ENCODE results near the gene CTF1.
A peak's percentile ranks its signal among the peaks of the same experiment; 100 is the strongest.

CTF1 gene

GRCh38 chr16:30901201-30902028 lies 5.0 kb downstream of the CTF1 start:
- H3K36me3 ChIP-seq (ENCODE audit: insufficient read depth, low read length), result no peaks in the 10 kb centered on the region
- H3K9ac ChIP-seq (ENCODE audit: low read depth, low read length), result peak overlapping the region; percentile 89
- peak overlapping the region; percentile 75 for H3K4me3 ChIP-seq (ENCODE audit: low read length)
- peaks cover 24% of the 10 kb centered on the region for H3K4me1 ChIP-seq (ENCODE audit: control insufficient read depth, insufficient read depth, low read length)
- H3K27me3 ChIP-seq (ENCODE audit: control insufficient read depth, insufficient read depth, low read length), result no peaks in the 10 kb centered on the region
- H3K9me3 ChIP-seq (replicated peaks; ENCODE audit: low read length), result no peaks in the 10 kb centered on the region
- peak overlapping the region; percentile 72 for H3K4me2 ChIP-seq (ENCODE audit: low read length)

DNA sequence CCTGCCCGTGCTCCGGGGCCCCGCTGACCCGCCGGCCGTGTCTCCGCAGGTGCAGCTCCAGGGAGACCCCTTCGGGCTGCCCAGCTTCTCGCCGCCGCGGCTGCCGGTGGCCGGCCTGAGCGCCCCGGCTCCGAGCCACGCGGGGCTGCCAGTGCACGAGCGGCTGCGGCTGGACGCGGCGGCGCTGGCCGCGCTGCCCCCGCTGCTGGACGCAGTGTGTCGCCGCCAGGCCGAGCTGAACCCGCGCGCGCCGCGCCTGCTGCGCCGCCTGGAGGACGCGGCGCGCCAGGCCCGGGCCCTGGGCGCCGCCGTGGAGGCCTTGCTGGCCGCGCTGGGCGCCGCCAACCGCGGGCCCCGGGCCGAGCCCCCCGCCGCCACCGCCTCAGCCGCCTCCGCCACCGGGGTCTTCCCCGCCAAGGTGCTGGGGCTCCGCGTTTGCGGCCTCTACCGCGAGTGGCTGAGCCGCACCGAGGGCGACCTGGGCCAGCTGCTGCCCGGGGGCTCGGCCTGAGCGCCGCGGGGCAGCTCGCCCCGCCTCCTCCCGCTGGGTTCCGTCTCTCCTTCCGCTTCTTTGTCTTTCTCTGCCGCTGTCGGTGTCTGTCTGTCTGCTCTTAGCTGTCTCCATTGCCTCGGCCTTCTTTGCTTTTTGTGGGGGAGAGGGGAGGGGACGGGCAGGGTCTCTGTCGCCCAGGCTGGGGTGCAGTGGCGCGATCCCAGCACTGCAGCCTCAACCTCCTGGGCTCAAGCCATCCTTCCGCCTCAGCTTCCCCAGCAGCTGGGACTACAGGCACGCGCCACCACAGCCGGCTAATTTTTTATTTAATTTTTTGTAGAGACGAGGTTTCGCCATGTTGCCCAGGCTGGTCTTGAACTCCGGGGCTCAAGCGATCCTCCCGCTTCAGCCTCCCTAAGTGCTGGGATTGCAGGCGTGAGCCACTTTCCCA lies 5.9 kb downstream of the CTF1 start:
- Histone ChIP-seq H3K9me3 (replicated peaks; ENCODE audit: low read length) (no peaks in the 10 kb centered on the region), H3K9ac (ENCODE audit: low read depth, low read length) (peak overlapping the region; percentile 89), H3K4me3 (ENCODE audit: low read length) (peak overlapping the region; percentile 75), H3K4me1 (ENCODE audit: control insufficient read depth, insufficient read depth, low read length) (peaks cover 17% of the 10 kb centered on the region), H3K36me3 (ENCODE audit: insufficient read depth, low read length) (no peaks in the 10 kb centered on the region), H3K27me3 (ENCODE audit: control insufficient read depth, insufficient read depth, low read length) (no peaks in the 10 kb centered on the region), H3K4me2 (ENCODE audit: low read length) (peak overlapping the region; percentile 72)

- peaks cover 15% of the 10 kb centered on the region for H3K4me1 ChIP-seq (ENCODE audit: control insufficient read depth, insufficient read depth, low read length)
- H3K4me3 ChIP-seq (ENCODE audit: low read length), result no peak overlapping the region
- H3K9me3 ChIP-seq (replicated peaks; ENCODE audit: low read length), result no peaks in the 10 kb centered on the region
- no peaks in the 10 kb centered on the region for H3K27me3 ChIP-seq (ENCODE audit: control insufficient read depth, insufficient read depth, low read length)
- H3K9ac ChIP-seq (ENCODE audit: low read depth, low read length), result no peak overlapping the region
- peak overlapping the region; percentile 72 for H3K4me2 ChIP-seq (ENCODE audit: low read length)
- H3K36me3 ChIP-seq (ENCODE audit: insufficient read depth, low read length), result no peaks in the 10 kb centered on the region
Measured at GRCh38 chr16:30903002-30903401, 6.6 kb downstream of the CTF1 start.

DNA sequence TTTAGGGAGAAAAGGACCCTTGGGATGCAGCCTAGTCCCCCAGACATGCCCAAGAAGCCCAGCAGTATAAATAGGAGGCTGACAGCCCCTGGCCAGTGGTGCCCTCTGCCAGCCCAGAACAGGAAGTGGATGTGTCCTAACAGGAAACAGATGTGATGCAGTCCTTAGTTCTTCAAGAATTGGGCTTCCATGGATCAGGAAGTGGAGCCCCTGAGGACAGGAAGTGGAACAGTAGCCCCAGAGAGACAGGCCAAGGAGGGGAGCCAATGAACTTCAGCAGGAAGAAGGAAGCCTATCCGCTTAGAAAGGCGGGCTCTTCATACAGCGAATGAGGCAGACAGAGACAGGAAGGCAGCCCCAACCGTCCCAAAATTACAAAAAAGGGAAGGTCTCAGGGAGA lies 7.2 kb downstream of the CTF1 start:
- no peaks in the 10 kb centered on the region for H3K27me3 ChIP-seq (ENCODE audit: control insufficient read depth, insufficient read depth, low read length)
- H3K4me3 ChIP-seq (ENCODE audit: low read length), result no peak overlapping the region
- peaks cover 15% of the 10 kb centered on the region for H3K4me1 ChIP-seq (ENCODE audit: control insufficient read depth, insufficient read depth, low read length)
- no peak overlapping the region for H3K4me2 ChIP-seq (ENCODE audit: low read length)
- no peaks in the 10 kb centered on the region for H3K9me3 ChIP-seq (replicated peaks; ENCODE audit: low read length)
- H3K9ac ChIP-seq (ENCODE audit: low read depth, low read length), result no peak overlapping the region
- H3K36me3 ChIP-seq (ENCODE audit: insufficient read depth, low read length), result no peaks in the 10 kb centered on the region

DNA sequence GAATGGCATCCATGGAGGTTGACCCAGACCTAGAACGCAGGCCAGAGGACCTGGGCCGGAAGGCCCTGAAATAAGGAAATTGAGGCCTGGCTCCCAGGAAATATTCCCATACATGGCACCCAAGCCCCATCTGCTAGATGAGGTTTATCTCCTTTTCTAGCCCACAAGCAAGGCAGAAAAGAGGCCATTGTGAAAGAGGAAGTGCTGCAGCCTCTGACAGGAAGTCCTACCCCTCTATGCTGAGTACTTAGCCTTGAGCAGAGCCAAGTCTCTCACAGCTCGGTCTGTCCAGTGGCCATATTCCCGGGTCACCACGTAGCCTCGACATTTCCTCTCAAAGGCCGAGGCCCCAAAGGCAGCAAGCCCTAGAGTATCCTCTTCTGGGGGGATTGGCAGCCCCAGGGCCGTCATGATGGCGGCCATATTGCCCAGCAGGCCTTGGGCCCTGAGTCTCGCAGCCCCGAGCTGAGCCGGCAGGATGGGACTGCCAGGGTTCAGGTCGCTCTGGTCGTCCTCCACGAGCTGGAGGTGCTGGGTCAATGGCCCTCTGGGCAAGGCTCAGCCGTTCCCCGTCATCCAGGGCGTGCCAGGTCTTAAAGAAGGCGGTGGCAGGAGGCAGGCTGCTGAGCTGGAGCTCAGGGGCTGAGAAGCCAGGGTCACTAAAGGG lies 7.8 kb downstream of the CTF1 start:
- no peak overlapping the region for H3K9ac ChIP-seq (ENCODE audit: low read depth, low read length)

DNA sequence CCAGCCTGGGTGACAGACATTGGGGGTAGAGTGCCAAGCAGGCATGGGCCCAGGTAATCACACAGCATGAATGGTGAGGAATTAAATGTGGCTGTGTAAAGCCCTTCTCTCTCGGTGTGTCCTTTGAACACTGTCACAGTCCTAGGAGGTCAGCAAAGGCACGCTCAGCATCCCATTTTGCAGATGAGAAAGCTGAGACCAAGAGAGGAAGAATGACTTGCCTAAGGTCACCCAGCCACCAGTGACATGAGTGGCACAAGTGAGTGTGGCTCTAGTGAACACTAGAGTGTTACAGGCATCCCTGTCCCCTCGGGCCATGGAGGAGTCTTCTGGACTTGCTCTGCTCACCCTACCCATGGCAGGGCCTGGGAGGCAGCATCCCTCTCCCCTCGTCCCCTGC lies 10.7 kb downstream of the CTF1 start:
- Histone ChIP-seq H3K4me1 (ENCODE audit: control insufficient read depth, insufficient read depth, low read length) (peaks cover 4% of the 10 kb centered on the region), H3K36me3 (ENCODE audit: insufficient read depth, low read length) (no peaks in the 10 kb centered on the region), H3K4me2 (ENCODE audit: low read length) (no peak overlapping the region), H3K9me3 (replicated peaks; ENCODE audit: low read length) (no peaks in the 10 kb centered on the region), H3K4me3 (ENCODE audit: low read length) (no peak overlapping the region), H3K27me3 (ENCODE audit: control insufficient read depth, insufficient read depth, low read length) (no peaks in the 10 kb centered on the region), H3K9ac (ENCODE audit: low read depth, low read length) (no peak overlapping the region)

More for the DNA sequence above, 7.8 kb downstream of the CTF1 start:
- Histone ChIP-seq H3K36me3 (ENCODE audit: insufficient read depth, low read length) (no peaks in the 10 kb centered on the region), H3K9me3 (replicated peaks; ENCODE audit: low read length) (no peaks in the 10 kb centered on the region), H3K4me1 (ENCODE audit: control insufficient read depth, insufficient read depth, low read length) (peaks cover 15% of the 10 kb centered on the region), H3K4me3 (ENCODE audit: low read length) (no peak overlapping the region), H3K27me3 (ENCODE audit: control insufficient read depth, insufficient read depth, low read length) (no peaks in the 10 kb centered on the region), H3K4me2 (ENCODE audit: low read length) (no peak overlapping the region)

GRCh38 chr16:30910427-30911029 lies 14.1 kb downstream of the CTF1 start:
- no peaks in the 10 kb centered on the region for H3K36me3 ChIP-seq (ENCODE audit: insufficient read depth, low read length)
- no peak overlapping the region for H3K4me3 ChIP-seq (ENCODE audit: low read length)
- no peak overlapping the region for H3K4me2 ChIP-seq (ENCODE audit: low read length)
- H3K27me3 ChIP-seq (ENCODE audit: control insufficient read depth, insufficient read depth, low read length), result no peaks in the 10 kb centered on the region
- H3K9me3 ChIP-seq (replicated peaks; ENCODE audit: low read length), result no peaks in the 10 kb centered on the region
- H3K9ac ChIP-seq (ENCODE audit: low read depth, low read length), result no peak overlapping the region
- H3K4me1 ChIP-seq (ENCODE audit: control insufficient read depth, insufficient read depth, low read length), result no peaks in the 10 kb centered on the region

DNA sequence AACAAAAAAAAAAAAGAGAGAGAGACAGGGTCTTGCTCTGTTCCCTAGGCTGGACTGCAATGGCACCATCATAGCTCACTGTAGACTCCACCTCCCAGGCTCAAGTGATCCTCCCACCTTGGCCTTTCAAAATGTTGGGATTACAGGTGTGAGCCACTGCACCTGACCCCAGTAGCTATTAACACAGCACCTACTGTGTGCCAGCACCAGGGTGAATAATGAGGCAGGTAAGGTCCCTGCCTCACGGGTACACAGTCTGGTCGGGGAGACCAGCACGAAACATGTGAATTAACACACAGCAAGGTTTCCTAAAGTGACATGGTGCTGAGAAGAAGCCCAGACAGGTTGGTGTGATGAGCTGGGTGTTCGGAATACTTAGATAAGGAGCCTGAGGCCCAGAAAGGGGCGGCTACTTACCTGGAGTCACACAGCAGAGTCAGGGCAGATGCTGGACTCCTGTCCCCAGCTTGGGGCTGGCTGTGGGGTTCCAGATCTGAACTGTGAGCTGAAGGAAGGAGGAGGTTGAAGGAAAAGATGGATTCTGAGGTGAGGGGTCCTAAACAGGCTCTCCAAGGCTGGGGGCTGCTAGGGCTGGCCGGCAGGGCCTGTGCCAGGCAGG lies 16.5 kb downstream of the CTF1 start:
- H3K27me3 ChIP-seq (ENCODE audit: control insufficient read depth, insufficient read depth, low read length), result no peaks in the 10 kb centered on the region
- H3K36me3 ChIP-seq (ENCODE audit: insufficient read depth, low read length), result no peaks in the 10 kb centered on the region
- H3K9ac ChIP-seq (ENCODE audit: low read depth, low read length), result no peak overlapping the region

GRCh38 chr16:30914830-30915229 lies 18.4 kb downstream of the CTF1 start:
- H3K4me3 ChIP-seq (ENCODE audit: low read length), result no peak overlapping the region
- no peak overlapping the region for H3K9ac ChIP-seq (ENCODE audit: low read depth, low read length)
- H3K27me3 ChIP-seq (ENCODE audit: control insufficient read depth, insufficient read depth, low read length), result no peaks in the 10 kb centered on the region
- H3K36me3 ChIP-seq (ENCODE audit: insufficient read depth, low read length), result no peaks in the 10 kb centered on the region
- H3K9me3 ChIP-seq (replicated peaks; ENCODE audit: low read length), result no peaks in the 10 kb centered on the region
- H3K4me2 ChIP-seq (ENCODE audit: low read length), result no peak overlapping the region
- no peaks in the 10 kb centered on the region for H3K4me1 ChIP-seq (ENCODE audit: control insufficient read depth, insufficient read depth, low read length)

More for the DNA sequence above, 16.5 kb downstream of the CTF1 start:
- H3K4me3 ChIP-seq (ENCODE audit: low read length), result no peak overlapping the region
- H3K4me2 ChIP-seq (ENCODE audit: low read length), result no peak overlapping the region
- no peaks in the 10 kb centered on the region for H3K4me1 ChIP-seq (ENCODE audit: control insufficient read depth, insufficient read depth, low read length)
- H3K9me3 ChIP-seq (replicated peaks; ENCODE audit: low read length), result no peaks in the 10 kb centered on the region

DNA sequence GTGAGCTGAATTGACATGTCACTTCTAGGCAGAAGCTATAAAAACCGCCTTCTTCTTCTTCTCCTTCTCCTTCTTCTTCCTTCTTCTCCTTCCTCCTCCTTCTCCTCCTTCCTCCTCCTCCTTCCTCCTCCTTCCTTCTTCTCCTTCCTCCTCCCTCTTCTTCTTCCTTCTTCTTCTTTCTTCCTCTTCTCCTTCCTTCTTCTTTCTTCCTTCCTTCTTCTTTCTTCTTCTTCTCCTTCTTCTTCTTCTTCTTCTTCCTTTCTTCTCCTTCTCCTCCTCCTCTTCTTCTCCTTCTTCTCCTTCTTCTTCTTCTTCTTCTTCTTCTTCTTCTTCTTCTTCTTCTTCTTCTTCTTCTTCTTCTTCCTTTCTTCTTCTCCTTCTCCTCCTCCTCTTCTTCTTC lies 22.2 kb downstream of the CTF1 start:
- H3K9ac ChIP-seq (ENCODE audit: low read depth, low read length), result no peak overlapping the region
- no peaks in the 10 kb centered on the region for H3K36me3 ChIP-seq (ENCODE audit: insufficient read depth, low read length)
- H3K9me3 ChIP-seq (replicated peaks; ENCODE audit: low read length), result no peaks in the 10 kb centered on the region
- no peak overlapping the region for H3K4me3 ChIP-seq (ENCODE audit: low read length)
- peaks cover 3% of the 10 kb centered on the region for H3K4me1 ChIP-seq (ENCODE audit: control insufficient read depth, insufficient read depth, low read length)
- no peak overlapping the region for H3K4me2 ChIP-seq (ENCODE audit: low read length)
- no peaks in the 10 kb centered on the region for H3K27me3 ChIP-seq (ENCODE audit: control insufficient read depth, insufficient read depth, low read length)
